Activated CD4-positive, alpha-beta T cell treated with anti-CD3 and anti-CD28 coated beads for 1 hour (primary cell): Measurements from ENCODE around the gene RMI2.
"Not testable (repeated sequence)": the region's sequence is repeated elsewhere in the genome, so short reads cannot be mapped to it uniquely, and the experiment has no call there.

Experiments used
- DNase-seq: peaks from one replicate; pipeline ENCODE4 v3.0.0-alpha.2; 2020

RMI2 gene

GRCh38 chr16:11356573-11357331 is 11.5 kb downstream of the RMI2 start:
- DNase-seq: peak; percentile 28

GRCh38 chr16:11358531-11358930 is 13.3 kb downstream of the RMI2 start:
- DNase-seq: no peak

- DNase-seq: no peak
These were observed 14.1 kb downstream of the RMI2 start for GRCh38 chr16:11359370-11359769.

GRCh38 chr16:11360641-11361373 is 15.5 kb downstream of the RMI2 start:
- DNase-seq: no peak

DNA sequence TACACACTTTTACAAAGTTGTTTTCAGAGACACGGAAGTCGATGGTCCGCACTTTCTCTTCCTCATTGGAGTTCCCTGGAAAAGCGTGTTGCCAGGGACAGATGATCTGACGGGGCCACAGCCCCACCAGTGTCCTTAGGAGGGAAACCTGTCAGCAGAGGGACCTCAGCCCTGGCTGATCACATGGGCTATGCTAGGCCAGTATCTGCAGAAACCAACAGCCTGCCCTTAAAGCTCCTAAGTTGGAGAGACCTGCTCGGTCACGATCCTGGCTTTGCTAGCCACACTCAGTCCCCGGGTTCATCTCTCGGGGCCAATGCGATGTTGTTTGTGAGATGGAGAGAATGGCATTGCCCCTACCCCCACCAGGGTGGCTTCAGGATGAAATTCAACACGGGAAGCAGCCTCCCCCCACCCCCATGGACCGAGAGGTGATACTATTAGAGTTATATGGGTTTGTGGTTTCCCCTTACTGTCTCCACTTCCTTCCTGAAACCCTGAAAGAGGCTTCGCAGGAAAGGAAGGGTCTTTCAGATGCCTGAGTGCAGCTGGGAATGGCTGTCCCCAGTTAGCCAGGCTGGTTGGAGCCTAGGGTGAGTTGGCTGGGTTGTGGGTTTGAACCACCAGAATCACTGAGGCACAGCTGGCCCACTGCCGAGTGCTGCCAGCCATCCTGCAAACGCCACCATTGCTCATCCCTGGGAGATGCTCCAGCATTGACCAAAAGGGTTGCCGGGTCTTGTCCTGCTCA is 16.6 kb downstream of the RMI2 start:
- no peak for DNase-seq

- DNase-seq: no peak
These were observed 18.6 kb downstream of the RMI2 start for GRCh38 chr16:11363927-11364258.

DNA sequence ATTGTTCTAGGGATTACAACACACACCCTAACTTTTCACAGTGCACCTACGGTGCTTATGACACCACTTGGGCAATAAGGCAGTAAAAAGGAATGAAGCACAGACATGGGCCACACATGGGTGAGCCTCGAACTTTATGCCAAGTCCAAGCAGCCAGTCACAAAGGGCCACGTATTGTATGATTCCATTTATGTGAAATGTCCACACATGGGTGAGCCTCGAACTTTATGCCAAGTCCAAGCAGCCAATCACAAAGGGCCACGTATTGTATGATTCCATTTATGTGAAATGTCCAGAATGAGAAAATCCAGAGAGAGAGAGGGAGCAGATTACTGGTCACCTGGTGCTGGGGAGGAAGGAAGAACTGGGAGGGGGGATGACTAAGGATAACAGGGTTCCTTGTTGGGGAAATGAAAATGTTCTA is 22.2 kb downstream of the RMI2 start:
- DNase-seq: no peak

DNA sequence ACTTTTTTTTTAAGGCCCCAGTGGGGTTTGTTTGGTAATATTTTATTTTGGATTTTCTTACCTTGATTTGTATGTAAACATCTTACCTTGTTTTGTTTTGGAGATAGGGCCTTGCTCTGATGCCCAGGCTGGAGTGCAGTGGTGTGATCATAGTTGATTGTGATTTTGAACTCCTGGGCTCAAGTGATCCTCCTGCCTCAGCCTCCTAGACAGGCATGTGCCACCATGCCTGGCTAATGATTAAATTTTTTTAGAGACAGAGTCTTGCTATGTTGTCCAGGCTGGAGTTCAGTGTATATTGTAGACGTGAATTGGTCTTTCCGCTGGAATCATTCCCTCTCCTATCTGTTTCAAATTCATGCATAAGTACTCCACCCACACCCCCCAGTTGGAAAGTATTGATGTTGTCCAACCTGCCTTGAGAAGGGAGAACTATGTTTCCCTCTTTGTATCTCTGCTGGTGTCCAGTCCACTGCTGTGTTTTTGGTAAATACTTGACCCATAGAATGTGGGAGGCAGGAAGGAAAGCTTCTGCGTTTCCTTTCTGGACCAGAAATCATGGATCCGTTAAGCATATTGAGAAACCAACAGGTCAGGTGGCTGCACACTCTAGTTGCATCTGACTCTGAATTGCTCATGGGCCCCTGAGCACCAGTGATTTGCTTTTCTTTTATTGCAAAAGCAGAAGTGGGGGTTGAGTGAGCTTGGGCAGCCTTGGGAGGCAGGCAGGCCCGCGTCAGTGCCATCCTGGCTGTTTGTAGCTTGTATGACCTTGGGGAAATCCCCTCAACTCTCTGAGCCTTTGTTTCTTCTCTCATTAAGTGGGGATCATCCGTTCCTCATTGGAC is 25.0 kb downstream of the RMI2 start:
- no peak for DNase-seq

DNA sequence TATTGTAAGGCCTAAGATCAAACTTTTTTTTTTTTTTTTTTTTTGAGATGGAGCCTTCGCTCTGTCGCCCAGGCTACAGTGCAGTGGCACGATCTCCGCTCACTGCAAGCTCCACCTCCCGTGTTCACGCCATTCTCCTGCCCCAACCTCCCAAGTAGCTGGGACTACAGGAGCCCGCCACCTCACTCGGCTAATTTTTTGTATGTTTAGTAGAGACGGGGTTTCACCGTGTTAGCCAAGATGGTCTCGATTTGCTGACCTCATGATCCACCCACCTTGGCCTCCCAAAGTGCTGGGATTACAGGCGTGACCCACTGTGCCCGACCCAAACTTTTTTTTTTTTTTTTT is 25.6 kb downstream of the RMI2 start:
- DNase-seq: not testable (repeated sequence)

DNA sequence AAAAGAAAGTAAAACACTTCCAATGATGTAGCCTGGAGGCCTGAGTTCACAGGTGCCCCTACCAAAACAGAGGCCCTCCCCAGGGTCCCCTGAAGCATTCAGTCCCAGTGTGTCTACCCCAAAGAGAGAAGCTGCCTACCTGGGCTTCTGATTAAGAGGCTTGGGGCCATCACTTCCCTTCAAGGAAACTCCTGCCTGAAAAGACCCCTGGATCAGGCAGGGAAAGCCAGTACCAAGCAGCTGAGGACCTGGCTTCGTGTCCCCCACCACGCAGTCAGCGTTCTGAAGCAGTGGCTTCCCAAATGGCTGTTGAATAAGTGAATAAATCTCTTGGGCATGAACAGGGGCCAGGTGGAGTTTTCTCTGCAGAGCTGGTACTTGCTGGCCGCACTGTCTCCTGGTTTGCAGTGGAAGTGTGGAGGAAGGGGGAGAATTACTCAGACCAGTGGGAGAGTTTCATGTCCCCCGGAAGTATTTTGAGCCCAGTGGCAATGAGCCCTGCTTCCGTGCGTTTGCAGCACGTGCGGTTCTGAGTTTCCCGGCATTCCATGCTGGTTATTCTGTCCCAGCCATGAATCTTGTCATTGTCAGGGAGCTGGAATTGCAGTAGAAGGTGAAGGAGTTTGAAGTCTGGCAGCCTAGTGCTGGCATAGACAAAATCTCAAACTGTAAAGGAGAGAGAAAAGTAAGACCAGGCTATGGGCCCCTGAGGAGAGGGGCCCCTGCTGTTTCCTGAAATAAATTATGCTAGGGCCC is 27.0 kb downstream of the RMI2 start:
- no peak for DNase-seq

- no peak for DNase-seq
These were observed 27.6 kb downstream of the RMI2 start for GRCh38 chr16:11372829-11373306.

DNA sequence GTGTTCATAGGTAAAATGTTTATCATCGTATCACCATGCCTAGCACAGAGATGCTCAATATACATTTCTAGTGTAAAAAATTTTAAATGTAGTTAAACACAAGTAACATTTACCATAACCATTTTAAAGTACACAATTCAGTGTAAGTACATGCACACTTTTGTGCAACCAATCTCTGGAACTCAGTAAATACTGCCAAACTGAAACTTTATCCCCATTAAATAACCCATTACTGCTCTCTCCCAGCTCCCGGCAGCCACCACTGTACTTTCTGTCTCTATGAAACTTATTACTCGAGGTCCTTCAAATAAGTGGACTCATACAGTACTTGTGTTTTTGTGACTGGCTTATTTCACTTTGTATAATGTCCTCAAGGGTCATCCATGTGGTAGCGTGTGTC is 29.0 kb downstream of the RMI2 start:
- DNase-seq: no peak

DNA sequence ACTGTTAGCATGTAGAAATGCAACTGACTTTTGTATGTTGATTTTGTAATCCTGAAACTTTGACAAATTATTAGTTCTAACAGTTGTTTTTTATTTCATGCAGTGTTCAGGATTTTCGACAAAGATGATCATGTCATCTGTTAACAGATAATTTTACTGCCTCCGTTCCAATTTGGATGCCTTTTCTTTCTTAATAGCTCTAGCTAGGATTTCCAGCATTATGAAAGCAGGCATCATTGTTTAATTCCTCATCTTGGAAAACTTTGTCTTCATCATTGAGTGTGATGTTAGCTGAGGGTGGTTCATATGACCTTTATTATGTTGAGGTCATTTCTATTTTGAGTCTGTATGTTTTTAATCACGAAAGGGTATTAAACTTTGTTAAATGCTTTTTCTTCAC is 31.9 kb downstream of the RMI2 start:
- no peak for DNase-seq

DNA sequence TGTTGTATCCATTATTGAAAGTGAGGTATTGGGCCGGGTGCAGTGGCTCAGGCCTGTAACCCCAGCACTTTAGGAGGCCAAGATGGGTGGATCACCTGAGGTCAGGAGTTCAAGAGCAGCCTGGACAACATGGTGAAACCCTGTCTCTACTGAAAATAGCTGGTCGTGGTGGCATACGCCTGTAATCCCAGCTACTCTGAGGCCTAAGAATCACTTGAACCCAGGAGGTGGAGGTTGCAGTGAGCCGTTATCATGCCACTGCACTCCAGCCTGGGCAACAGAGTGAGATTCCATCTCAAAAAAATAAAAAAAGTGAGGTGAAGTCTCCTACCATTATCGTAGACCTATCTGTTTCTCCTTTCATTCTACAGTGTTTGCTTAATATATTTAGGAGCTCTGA is 33.7 kb downstream of the RMI2 start:
- not testable (repeated sequence) for DNase-seq

- no peak for DNase-seq
These were observed 34.2 kb downstream of the RMI2 start for GRCh38 chr16:11379420-11379819.

DNA sequence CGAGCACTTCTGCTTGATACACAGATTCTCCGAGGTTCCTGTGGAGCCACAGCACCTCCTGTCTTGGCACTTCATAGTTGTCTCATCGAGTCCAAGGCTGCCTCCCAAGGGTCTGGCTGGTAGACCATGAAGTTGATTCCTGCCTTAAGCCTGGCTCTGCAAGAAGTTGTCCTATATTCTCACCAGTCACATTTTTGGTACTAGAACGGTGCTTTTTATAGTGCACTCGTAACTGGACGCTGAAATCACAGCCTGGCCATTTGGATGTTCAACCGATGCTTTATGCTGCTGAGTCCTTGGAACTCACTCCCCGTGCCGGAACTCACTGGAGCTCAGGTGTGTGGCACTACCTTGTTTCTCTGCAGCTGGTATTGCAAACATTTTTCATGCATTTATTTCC is 35.6 kb downstream of the RMI2 start:
- no peak for DNase-seq

- DNase-seq: no peak
These were observed 38.4 kb downstream of the RMI2 start for GRCh38 chr16:11383481-11384183.

DNA sequence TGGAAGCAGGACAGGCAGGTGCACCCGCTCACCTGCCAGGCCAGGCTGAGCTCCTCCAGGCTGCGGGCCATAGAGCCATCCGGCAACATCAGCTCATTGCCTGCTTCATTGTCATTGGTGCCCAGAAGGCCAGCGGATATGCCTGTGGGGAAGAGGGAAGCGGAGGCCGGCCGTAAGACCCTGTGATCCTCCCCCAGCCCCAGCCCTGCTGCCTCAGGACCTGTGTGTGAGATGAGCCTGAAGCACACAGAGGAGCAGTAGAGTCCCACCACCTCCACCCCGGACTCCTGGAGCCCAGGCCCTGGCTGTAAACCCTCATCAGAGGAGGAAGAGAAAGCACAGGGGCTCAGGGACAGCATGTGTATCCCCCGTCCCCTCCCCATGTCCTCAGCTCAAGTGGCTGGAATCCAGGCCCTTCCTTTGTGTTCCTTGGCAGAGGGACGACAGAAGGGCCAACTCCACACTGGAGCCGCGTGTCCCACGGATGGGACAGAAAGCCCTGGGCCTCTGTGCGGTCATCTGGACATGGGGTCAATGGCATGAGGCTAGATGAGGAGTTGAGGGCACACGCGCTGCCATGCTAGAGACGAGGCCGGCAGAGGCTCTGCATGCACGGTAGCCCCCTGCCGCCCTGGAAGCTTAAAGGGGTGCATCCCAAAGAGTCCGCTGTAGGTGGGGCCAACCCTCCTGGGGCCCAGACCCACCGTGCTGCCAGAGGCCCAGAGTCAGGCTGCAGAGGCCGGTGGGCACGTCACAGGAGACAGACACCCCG is 39.1 kb downstream of the RMI2 start:
- DNase-seq: no peak

GRCh38 chr16:11384956-11385586 is 39.8 kb downstream of the RMI2 start:
- DNase-seq: no peak

- DNase-seq: no peak
These were observed 40.9 kb downstream of the RMI2 start for GRCh38 chr16:11386054-11386680.
